GM19463 (cell line): Measurements from ENCODE around the gene NAA80.
"Not testable (repeated sequence)": the region's sequence is repeated elsewhere in the genome, so short reads cannot be mapped to it uniquely, and the experiment has no call there.

ENCODE experiments used
- ATAC-seq: cut with Tn5 transposase; IDR thresholded peaks from one replicate; pipeline ENCODE4 v1.9.1; 2021; ENCODE audit warnings: mild to moderate bottlenecking, moderate library complexity; ENCODE audit not compliant: unreplicated experiment

The NAA80 gene

DNA sequence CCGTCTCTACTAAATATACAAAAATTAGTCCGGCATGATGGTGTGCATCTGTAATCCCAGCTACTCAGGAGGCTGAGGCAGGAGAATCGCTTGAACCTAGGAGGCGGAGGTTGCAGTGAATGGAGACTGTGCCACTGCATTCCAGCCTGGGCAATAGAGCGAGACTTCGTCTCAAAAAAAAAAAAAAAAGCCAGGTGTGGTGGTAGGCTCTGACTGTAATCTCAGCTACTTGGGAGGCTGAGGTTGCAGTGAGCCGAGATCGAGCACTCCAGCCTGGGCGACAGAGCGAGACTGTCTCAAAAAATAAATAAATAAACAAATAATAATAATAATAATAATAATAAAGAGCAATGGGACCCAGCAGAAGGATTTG, 26.7 kb downstream of the NAA80 start:
- ATAC-seq: not testable (repeated sequence)

GRCh38 chr3:50271314-50271936, 27.8 kb downstream of the NAA80 start:
- ATAC-seq: no peak

DNA sequence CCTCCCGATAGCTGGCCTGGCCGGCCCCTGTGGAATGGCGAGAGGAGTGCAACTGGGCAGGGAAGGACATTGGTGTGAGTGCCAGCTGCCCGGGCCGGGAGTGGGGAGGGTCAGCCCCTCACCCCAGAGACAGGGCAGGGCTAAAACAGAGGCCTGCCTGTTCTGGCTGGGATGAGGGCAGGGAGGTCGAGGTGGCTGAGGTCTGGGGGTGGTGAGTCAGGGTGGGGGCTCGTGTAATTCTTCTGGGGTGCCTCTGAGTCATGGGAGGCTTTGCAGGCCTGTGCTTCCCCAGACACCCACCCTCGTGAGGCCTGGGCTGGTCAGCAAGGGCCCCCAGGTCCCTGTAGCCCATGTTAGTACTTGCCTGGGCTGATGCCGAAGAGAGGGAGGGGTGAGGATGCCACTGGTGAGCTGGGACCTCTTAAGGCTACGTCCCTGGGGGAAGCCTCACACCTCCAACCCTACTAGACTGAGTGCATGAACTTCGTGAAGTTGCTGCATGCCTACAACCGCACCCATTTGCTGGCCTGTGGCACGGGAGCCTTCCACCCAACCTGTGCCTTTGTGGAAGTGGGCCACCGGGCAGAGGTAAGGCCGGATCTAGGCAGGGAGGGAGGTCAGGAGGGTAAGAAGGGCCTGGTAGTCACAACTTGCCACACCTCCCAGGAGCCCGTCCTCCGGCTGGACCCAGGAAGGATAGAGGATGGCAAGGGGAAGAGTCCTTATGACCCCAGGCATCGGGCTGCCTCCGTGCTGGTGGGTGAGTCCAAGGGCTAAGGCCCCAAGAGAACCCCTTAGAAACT, 28.6 kb downstream of the NAA80 start:
- no peak for ATAC-seq

DNA sequence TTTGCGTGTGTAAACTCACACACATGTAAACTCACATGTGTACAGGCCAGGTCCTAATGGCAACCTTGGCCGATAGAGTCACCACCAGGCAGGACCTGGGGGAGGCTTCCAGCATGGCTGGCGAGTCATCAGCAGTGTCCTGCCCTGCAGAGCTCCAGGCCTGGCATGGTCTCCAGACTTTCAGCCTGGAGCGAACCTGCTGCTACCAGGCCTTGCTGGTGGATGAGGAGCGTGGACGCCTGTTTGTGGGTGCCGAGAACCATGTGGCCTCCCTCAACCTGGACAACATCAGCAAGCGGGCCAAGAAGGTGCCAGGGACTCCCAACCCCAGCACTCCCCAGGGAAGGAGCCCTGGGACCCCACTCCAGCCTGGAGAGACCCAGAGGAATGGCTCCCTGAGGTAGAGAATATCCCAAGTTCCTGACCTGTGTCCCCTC, 29.2 kb downstream of the NAA80 start:
- ATAC-seq: no peak

GRCh38 chr3:50269460-50269859, 29.7 kb downstream of the NAA80 start:
- no peak for ATAC-seq

- no peak for ATAC-seq
Observed at GRCh38 chr3:50268703-50269451, 30.3 kb downstream of the NAA80 start, which contains the start of gene SEMA3B. Gene SEMA3B (plus strand): TSS chr3:50269147. CDS start chr3:50269241, 94 bp downstream.

DNA sequence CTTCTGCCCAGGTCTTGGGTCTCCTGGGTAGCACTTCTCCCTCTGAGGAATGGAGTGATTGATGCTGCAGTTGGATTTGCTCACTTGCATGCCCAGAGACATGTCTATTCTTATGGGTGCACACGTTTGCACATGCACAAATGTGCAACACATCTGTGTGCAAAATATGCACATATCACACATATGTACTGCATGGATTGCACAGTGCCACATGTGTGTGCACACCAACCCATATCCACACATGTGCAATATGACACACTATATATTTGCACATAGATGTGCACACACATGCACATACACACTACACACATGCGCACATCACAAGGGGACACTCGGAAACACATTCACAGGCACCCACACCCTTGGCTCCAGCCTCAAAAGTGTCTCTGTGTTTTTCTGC, 30.9 kb downstream of the NAA80 start:
- ATAC-seq: no peak

GRCh38 chr3:50267280-50267913, 31.8 kb downstream of the NAA80 start:
- ATAC-seq: no peak

DNA sequence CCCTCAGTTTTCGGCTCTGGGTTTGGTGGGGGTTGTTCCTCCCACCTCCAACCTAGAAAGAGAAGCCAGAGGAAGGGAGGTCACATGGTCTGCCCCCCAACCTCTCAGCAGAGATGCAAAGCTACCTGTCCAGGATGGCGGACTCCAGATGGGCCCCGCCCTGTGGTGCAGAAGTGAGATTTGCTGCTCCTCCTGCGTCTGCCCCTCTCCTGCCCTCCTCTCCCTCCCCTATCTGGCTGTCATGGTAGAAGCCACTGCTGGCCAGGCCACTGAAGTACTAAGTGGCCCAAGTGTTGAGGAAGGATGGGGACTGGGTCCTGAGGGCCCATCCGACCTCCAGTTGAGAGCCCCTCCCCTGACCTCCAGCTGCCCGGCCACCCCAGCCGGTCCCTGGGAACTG, 32.4 kb downstream of the NAA80 start:
- no peak for ATAC-seq

DNA sequence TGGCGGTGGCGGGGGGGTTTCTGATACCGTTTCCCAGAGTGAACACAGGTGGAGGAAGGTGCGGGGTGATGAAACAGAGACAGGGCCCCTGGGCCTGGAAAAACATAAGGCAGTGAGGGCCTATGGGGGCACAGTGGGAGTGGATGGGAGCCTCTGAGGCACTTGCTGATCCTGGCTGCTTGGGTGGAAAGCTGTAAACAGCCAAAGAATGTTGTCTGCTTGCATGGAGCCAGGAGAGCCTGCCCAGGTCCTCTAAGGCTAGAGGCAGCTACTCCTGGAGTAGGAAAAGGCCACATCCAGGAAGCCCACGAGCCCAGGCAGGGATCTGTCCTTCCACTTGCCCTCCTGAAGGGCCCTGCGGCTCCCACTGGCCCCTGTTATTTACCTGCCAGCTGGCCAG, 33.2 kb downstream of the NAA80 start:
- no peak for ATAC-seq

DNA sequence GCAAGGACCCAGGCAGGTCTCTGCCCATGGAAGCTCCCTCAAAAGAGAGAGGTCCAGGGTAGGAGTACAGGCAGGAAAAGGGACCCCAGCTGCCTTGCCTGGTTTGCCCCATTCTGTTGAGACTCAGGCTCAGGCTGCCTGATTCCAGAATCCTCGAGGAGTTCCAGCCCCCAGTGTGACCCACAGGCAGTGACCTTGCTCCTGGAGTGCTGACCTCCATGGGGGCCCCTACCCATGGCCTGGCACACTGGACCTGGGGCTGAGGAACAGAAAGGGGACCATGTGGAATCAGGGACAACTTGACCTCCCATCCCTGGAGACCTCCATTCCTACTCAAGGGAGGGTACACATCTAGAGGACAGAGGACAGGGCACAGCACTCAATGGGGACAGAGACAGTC, 33.6 kb downstream of the NAA80 start:
- ATAC-seq: no peak

- ATAC-seq: no peak
Observed at GRCh38 chr3:50264964-50265485, 34.2 kb downstream of the NAA80 start.

DNA sequence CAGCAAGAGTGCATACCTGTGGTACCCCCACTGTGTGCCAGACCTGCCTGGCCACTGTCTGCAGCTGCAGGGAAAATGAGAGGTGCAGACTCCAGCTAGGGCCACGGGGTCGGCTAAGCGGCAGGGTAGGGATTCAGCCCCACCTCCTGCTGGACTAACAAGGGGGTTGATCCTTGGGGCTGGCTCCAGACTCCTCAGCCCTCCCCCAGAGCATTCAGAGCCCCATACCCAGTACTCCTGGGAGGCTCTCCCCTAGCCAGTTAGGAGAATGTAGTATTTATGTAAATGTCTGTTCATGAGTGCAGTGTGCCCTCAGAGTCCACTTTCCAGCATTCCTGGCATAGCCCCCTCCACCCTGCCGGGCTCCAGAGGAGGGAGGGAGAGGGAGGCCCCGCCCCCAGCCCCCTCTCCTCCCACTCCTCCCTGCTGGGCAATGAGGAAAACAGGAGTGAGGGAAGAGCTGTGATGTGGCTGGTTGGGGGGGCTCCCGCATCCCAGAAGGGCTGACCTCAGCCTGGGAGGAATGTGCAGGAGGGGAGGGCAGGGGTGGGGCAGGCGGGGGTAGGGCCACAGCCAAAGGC, 34.7 kb downstream of the NAA80 start:
- no peak for ATAC-seq

- no peak for ATAC-seq
Observed at GRCh38 chr3:50263478-50264382, 35.5 kb downstream of the NAA80 start.

DNA sequence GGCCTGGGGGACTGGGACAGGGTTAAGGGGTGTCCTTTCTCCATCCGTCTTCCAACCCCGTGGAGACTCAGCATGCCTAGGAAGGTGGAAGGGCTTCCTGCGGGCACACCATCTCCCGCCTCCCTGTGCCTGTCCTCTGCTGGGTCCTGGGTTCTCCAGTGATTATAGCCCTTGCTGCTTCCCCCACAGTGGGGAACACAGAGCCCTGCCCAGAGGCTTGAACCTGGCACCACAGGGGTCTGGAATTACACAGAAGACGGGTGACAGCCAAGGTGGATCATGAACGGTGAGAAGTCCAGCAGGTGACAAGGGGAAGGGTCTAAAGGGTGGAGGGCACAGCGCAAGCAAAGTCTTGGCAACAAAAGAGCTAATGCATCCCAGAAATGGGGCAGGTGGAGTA, 36.4 kb downstream of the NAA80 start:
- no peak for ATAC-seq

DNA sequence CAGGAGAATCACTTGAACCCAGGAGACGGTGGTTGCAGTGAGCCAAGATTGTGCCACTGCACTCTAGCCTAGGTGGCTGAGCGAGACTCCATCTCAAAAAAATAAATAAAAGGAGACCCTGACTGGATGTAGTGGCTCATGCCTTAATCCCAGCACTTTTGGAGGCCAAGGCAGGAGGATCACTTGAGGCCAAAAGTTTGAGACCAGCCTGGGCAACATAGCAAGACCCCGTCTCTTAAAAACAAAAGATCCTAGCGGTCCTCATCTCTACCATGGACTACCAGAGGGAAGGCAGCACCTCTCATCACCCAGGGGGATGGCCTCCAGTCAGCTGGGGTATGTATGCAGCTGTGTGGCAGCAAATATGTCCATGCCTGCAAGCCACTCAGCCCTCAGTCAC, 37.0 kb downstream of the NAA80 start:
- ATAC-seq: not testable (repeated sequence)

DNA sequence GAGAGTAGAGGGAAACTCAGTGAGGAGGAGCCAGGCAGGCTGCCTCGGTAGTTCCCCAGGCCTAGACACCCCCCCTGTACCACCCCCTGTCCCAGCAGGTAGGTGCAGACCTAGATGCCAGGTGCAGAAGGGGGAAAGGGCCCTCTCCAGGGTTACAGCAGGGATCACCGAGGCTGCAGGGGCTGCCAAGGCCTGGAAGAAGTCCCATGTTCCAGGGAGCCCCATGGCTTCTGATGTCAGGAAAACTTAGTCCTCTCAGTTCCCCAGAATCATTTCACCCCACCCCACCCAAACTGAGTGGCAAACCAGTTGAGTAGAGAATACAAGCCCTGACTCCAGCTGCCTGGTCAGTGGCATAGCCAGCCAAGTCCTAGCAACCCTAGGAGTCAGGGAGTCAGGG, 37.7 kb downstream of the NAA80 start:
- no peak for ATAC-seq

- no peak for ATAC-seq
Observed at GRCh38 chr3:50260942-50261441, 38.2 kb downstream of the NAA80 start.
